Body of pancreas (tissue), 4 donors: ENCODE measurements around the gene ATXN10.

Source experiments
- POLR2A ChIP-seq, 3 donors: fragments of 450-650 bp; IDR thresholded peaks; one replicate each; pipeline ENCODE4 v1.6.1; 2016; ENCODE audit warnings: antibody characterized with exemption in 3 of 3, mild to moderate bottlenecking in 2 of 3
- TF ChIP-seq, protein P1 (sequence below), 7 experiments: fragments of 450-650 bp in 4 of 7; fragments of 200-600 bp in 3 of 7; sonication (generic) in 3 of 7; IDR thresholded peaks; one replicate each; pipeline ENCODE4 v1.5.1; 2016 to 2019; ENCODE audit warnings: antibody characterized with exemption in 7 of 7

DNA sequence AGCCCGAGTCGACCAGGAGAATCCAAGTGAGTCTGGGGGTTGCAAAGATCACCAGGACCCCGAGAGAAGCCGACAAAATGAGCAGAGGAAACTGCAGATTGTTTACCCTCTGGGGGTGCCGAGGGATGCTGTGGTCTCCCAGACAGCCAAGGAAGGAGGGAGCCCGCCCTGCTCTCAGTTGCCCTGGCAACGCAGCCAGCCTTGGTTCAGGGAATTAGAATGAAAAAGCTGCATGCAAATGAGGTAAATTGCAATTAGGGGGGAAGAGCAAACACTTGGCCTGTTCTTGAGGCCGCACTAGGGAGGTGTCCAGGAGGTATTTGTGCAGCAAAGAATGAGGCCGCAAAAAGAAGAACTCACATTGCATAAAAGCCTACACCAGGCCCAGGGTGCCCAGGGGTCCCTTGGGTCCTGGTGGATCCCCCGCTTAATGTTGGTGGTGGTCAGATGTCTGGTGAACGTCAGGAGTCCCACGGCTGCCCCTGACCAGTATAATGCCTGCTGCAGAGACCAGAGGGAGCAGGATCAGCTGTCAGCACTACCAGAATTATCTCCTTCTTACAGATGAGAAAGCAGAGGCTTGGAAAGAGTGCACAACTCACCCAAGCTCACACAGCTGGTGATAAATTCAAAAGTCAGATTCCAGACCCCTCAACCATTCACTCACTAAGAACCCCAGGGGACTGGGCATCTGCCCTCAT, 40.3 kb upstream of the ATXN10 start:
- TF ChIP-seq POLR2A (IDR thresholded peaks at IDR 0.05), result no peak
- TF ChIP-seq, protein P1, sequence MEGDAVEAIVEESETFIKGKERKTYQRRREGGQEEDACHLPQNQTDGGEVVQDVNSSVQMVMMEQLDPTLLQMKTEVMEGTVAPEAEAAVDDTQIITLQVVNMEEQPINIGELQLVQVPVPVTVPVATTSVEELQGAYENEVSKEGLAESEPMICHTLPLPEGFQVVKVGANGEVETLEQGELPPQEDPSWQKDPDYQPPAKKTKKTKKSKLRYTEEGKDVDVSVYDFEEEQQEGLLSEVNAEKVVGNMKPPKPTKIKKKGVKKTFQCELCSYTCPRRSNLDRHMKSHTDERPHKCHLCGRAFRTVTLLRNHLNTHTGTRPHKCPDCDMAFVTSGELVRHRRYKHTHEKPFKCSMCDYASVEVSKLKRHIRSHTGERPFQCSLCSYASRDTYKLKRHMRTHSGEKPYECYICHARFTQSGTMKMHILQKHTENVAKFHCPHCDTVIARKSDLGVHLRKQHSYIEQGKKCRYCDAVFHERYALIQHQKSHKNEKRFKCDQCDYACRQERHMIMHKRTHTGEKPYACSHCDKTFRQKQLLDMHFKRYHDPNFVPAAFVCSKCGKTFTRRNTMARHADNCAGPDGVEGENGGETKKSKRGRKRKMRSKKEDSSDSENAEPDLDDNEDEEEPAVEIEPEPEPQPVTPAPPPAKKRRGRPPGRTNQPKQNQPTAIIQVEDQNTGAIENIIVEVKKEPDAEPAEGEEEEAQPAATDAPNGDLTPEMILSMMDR (IDR thresholded peaks at IDR 0.05), result no peak
